HG02678 (cell line): ENCODE measurements around the gene IQSEC3.
"Not testable (repeated sequence)": the region's sequence is repeated elsewhere in the genome, so short reads cannot be mapped to it uniquely, and the experiment has no call there.

Experiments used
- ATAC-seq: cut with Tn5 transposase; IDR thresholded peaks from one replicate; pipeline ENCODE4 v1.9.1; 2021; ENCODE audit warnings: mild to moderate bottlenecking, moderate library complexity; ENCODE audit not compliant: unreplicated experiment

IQSEC3 gene

GRCh38 chr12:175250-175649, 108.7 kb downstream of the IQSEC3 start:
- no peak for ATAC-seq

DNA sequence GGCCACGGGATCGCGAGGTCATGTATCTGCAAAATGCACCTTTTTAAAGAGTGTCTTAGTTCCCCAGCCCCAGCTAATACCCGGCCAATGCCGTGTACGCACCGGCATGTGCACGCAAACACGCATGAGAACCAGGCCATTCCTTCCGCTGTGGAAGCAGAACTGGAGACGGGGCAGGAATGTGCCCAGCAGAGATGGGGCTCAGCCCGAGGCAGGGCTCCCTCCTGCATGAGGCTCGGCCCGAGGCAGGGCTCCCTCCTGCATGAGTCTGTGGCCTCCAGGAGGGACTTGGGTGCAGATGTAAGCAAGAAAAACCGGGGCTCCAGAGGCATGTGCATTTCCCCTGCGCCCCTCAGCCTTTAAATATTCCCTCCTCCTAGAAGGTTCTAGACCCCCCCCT, 109.2 kb downstream of the IQSEC3 start:
- ATAC-seq: no peak

GRCh38 chr12:176321-177181, 110.0 kb downstream of the IQSEC3 start:
- no peak for ATAC-seq

- ATAC-seq: no peak
Measured at GRCh38 chr12:177336-177979, 110.9 kb downstream of the IQSEC3 start.

DNA sequence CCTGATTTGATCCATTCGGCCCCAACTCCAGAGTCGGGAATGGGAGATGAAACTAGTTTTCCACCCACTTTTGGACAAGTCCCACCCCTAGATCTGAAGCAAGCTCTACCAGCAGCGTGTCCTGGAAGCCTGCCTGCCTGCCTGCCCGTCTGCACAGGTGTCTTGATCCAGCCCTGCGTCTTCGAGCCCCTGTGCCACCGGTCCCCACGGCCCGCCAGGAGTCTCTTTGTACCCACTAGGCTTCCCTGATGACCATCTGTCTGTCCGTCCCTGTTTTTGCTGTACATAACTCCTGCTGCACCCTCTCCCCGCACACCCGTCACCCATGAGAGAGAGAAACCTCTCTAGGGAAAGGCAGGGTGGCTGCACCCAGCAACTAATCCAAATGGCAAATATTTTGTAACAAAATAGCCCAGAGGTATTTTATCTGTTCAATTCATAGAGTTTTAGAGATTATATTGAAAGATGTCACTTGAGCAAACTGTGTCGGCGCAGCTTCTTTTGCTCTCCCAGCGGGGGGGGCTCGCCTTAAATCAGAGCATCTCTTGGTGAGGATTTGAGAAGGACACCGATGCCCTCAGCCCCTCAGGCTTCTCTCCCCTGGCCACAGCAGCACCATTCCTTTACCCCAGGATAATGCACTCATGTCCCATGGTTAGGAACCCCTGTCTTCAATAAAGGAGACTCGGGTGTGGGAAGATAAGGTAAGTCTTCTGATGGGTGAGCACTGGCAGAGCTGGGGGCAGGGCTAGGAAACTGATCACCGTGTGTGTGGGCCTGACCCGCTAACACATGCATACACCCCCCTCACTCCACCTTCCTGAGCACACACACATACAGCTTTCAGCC, 111.6 kb downstream of the IQSEC3 start:
- no peak for ATAC-seq

- no peak for ATAC-seq
Measured at GRCh38 chr12:178829-179109, 112.2 kb downstream of the IQSEC3 start.

- no peak for ATAC-seq
Measured at GRCh38 chr12:179131-179884, 112.7 kb downstream of the IQSEC3 start.

DNA sequence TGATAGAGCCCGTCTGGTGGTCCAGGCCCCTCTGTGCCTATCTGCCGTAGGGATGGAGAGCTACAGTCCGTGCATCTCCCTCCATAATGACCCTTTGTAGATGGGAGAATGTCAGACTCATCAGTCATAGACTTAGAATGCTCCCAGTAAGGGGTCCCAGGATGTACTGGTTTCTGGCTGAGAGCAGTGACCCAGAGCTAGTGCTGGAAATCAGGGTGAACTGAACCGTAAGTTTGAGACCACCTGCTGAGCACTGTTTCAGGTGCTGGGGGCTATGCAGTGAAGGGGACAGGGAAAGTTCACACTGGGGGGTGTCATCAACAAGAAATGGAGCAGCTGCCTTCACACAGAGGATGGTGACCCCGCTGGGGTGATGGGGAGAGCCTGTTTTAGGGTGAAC, 113.3 kb downstream of the IQSEC3 start:
- ATAC-seq: no peak

GRCh38 chr12:180445-180844, 113.9 kb downstream of the IQSEC3 start:
- ATAC-seq: no peak

DNA sequence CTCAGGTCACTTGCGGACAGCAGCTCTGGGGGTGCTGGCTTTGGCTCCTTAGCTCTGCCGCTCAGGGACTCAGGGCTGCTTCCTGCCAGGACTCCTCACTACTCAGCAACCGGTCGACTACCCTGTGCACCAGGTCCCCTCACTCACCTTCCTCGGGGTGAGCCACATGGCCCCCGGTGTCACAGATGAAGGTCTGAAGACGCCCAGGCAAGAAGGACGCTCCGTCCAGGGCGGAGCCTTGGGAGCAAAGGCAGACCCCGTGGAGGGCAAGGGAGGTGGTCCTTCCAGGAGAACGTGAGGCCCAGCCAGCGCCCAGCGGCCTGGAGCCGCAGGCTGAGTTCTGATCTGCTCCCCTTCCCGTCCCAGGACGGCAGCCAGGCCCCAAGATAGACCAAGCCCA, 115.4 kb downstream of the IQSEC3 start:
- ATAC-seq: no peak

DNA sequence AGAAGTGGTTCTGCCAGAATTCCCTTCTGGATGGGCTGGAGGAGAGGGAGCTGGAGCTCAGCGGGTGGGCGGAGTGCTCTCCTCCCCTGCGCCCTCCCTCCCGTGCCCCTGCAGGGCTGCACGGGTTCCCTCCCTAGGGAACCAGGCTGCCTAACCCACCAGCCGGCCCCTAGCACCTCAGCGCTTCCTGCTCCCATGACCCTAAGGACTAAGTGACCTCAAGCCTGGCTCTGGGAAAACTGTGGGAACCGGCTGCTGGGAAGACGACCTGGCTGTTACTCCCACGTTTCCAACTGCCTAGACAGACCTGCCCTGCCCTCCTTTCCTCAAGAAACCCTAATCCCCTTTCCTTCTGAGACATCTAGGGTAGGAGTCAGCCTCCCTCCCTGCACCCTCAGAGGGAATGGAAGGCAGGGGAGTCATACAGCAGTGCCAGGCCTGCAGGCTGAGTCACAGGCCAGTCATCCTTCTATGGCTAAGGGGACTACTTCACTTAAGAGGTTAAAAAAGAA, 115.9 kb downstream of the IQSEC3 start:
- no peak for ATAC-seq

- no peak for ATAC-seq
Measured at GRCh38 chr12:184811-185575, 118.4 kb downstream of the IQSEC3 start.

DNA sequence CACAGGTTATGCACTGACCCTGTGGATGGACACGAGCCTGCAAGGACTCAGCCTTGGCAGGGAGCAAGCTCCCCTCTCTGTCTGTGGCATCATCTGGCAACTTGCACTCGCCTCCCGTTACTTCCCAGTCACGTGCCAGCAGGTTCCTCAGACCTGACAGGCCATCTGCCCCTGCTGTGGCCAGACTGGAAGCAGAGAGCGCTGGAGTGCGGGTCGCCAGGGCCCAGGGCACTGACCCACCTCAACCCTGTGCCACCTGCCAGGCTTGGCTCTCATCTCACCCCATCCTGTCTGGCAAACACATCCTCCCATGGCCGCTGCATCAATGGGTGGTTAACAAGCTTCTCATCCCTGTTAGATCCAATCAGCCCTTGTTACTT, 119.0 kb downstream of the IQSEC3 start:
- ATAC-seq: no peak

GRCh38 chr12:186006-186625, 119.5 kb downstream of the IQSEC3 start:
- ATAC-seq: no peak

DNA sequence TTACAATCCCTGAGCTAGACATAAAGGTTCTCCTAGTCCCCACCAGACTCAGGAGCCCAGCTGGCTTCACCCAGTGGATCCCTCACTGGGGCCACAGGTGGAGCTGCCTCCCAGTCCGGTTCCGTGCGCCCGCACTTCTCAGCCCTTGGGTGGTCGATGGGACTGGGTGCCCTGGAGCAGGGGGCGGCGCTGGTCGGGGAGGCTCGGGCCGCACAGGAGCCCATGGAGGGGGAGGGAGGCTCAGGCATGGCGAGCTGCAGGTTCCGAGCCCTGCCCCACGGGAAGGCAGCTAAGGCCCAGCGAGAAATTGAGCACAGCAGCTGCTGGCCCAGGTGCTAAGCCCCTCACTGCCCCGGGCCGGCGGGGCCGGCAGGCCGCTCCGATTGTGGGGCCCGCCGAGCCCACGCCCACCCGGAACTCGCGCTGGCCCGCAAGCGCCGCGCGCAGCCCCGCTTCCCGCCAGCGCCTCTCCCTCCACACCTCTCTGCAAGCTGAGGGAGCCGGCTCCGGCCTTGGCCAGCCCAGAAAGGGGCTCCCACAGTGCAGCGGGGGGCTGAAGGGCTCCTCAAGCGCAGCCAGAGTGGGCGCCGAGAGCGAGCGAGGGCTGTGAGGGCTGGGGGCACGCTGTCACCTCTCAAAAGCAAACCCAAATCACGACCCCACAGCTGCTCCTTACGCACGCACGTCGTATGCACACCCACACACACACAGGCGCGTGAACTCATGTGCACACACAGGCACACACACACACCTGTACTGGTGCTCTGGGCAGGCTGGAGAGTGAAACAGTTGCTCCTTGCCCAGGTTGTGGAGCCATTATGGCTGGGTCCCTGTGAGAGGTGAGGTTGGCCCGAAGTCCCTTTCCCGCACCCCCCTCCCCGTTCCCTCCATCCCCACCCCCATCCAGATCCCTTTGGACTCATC, 121.7 kb downstream of the IQSEC3 start:
- ATAC-seq: not testable (repeated sequence)

- ATAC-seq: no peak
Measured at GRCh38 chr12:188910-189621, 122.5 kb downstream of the IQSEC3 start.

GRCh38 chr12:189622-189962, 123.0 kb downstream of the IQSEC3 start:
- ATAC-seq: no peak

GRCh38 chr12:190881-191280, 124.3 kb downstream of the IQSEC3 start:
- ATAC-seq: no peak
